Stimulated activated CD4-positive, alpha-beta T cell treated with anti-CD3 and anti-CD28 coated beads, Interleukin-4, amount 100 ng/mL, for 1 hour (primary cell): ENCODE measurements around the gene GNAZ.

Experiments
- DNase-seq: peaks from one replicate; pipeline ENCODE4 v3.0.0-alpha.2; 2020

GNAZ gene

GRCh38 chr22:23110190-23110921 lies 40.0 kb downstream of the GNAZ start:
- DNase-seq: no peak

DNA sequence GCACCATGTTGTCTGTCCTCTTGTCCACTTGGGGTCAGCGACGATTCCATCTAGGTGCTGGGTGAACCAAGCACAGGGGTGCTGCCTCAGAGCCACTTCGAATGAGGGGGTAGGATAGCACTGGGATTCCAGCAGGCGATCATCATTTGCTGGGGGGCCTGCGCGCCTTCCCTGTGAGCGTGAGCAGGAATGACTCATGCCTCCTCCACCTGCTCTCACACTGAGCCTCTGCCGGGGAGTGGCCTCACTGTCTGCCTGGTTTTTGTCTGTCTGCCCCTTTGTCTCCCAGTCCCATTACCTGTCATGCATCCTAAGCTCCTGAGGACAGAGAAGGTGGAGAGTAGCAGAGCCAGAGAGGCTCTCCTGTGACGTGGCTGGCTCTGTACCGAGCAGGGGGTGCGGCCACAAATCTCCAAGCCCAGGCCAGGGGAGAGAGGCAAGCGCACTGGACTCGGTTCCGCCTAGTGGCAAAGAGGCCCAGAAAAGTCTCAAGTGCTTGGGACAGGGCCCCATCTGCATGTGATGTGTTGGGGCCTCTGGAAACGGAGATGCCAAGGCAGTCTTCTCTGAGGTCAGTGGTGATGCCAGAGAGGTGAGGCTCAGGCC lies 40.7 kb downstream of the GNAZ start:
- no peak for DNase-seq

DNA sequence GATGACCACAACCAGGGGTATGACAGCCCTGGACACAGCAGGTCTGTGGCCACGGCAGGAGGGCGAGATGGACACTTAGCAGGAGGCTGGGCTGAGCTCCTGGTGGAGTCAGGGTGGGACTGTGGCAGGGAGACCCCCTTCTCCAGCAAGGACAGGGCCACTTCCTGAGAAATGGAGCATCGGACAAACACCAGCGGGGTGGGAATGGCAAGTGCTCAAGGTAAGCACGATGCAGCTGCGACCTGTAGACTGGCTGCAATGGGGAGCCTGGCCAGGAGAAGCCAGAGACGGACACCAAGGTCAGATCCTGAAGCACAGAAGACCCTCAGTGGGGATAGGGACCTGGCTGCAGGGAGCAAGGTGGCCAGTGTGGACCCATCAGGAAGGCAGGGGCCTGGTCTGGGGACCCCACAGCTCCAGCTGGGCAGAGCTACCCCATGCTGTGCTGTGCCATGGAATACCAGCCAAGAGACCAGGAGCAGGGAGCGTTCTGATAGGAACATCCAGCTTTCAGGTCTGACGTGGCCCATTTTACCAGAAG lies 42.2 kb downstream of the GNAZ start:
- DNase-seq: no peak

GRCh38 chr22:23113067-23113846 lies 42.9 kb downstream of the GNAZ start:
- no peak for DNase-seq

GRCh38 chr22:23113847-23114720 lies 43.8 kb downstream of the GNAZ start:
- no peak for DNase-seq

DNA sequence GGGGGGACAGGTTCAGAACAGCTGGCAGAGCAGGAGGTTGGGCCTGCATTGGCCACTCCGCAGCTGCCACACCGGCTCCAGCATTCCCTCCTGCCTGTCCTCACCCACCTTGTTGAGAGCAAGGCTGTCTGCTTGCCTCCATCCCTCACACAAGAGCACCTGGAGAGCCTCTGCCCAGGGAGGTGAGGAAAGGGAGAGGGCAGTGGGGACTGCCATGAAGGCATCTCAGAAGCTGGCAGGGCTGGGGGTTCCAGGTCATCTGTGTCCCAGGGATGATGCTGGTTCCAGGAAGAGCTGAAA lies 44.4 kb downstream of the GNAZ start:
- DNase-seq: no peak

DNA sequence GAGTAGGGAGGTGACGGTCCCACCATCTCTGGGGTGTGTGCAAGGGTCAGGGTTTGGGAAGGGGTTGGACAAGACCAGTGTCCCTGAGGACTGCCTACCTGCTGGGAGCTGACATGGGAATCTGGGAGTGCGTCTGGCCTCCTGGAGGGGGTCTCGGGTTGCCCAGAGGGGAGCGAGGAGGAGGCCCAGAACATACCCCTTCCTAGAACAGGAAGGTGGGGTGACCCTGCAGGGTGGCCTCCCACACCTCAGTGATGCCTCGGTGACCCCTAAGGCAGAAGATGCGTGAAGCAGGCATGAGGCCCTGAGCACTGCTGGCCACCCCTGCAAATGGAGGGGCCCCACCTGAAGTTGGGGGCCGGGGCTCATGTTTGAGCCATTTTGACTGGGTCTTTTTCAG lies 45.0 kb downstream of the GNAZ start:
- DNase-seq: no peak

DNA sequence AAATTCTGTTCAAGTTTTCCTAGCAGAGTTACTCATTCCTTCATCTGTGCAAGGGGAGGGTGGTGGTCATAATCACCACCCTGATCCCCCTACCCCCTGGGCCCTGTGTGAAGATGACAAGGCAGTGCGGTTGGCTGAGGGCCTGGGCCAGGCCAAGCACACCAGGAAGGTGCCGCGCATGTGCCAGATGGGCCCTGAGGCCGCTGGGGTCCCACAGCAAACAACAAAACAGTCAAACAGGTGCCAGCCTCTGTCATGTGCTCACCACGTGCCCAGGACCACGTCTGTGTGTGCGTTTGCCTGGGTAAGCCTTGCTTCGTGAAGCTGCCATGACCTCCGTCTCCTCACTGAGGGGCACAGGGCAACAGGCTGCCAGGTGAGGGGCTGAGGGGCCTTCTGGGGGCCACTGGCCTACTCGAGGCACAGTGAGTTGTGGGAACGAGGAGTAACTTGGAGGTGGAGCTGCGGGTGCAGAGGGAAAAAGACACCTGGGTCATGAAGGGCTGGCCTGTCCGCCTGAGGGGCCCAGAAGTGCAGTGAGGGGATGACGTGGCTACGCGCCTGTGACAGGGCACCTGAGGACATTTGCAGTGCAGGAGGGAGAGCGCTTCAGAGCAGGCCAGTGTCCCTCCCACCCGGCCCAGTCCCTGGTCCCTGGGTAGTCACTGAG lies 45.6 kb downstream of the GNAZ start:
- DNase-seq: no peak

DNA sequence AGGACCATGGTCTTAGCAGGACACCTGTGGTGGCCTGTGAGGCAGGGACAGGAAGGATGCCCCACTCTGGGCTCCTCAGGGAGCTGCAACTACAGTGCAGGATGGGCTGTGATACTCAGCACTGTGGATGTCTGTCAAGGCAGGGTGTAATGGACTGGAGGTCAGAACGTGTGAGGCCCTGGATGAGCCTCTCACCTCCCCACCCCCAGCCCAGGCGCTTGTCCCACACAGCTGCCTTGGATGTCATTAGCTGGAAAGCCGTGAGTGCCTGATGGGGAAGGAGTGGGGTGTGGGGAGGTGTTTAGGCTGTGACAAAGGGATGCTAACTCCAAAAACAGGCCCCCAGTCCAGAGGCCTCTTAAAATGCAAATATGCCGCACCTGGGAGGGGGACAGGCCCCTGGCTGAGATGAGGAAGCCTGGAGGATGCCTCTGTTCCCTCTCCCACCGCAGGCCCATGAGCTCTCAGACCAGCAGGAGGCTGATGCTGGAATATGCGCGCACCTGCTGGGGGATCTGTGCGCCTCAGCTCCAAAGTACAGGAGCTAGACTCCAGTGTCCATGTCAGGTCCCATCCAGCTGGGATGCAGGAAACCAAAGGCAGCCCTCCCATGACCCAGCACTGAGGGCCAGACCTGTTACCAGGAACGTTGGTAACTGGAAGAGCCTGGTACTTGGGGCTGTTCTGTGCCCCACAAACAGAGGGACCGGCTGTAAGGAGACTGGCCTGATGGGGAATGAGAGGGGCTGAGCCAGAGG lies 46.4 kb downstream of the GNAZ start:
- no peak for DNase-seq

DNA sequence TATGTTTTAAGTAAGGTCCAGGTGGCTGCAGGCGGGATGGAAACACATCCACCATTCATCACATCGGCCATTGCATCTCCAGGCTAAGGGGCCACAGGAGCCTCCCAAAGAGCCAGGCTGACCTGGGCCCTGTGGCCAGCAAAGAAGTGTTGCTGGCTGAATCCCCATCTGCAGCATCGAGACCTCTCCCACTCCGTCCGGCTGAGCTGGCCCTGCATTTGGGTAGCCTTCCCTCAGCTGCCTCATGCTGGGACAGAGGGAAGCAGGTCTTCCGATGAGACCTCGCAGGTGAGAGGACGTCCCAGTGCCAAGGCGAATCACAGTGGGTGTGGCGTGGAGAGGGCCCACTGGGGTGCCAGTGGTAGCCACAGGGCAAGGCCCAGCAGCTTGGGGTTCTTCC lies 47.0 kb downstream of the GNAZ start:
- DNase-seq: no peak

GRCh38 chr22:23117891-23118646 lies 47.8 kb downstream of the GNAZ start:
- DNase-seq: no peak

DNA sequence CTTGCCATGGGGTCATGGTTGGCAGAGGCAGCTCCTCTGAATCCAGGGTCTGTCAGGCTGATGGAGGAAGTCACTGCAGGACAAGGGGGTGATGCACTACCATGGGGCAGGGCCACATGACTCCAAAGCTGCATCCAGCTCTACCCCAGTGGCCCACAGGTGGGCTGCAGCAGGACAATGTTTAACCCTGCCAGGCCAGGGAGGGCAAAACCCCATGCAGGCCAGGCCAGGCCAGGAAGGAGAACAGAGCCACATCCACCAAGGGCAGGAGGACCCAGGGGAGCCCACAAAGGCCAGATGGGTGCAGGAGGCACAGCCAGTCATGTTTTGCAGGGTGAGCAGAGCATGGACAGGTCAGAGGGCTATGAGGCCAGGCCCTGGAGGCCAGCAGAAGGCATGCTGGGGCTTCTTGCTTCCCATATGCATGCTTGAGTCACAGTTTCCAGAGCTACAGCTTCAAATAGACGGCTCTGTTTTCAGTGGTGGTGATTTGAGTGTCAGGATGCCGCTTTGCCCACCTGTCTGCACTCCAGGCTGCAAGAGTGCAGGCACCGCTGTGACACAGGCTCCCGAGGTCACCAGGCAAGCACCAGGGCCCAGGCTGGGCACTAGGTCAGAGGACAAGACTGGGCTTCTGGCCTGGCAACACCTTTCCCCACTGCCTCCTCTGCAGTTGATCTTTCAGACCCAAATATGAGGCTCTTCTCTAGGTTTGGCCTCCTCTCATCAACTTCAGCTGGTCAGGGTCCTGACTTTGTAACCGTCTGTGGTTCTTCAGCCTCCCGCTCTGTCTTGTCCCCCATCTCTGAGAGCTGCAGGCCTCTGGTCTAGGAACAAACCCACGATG lies 48.6 kb downstream of the GNAZ start:
- DNase-seq: no peak

DNA sequence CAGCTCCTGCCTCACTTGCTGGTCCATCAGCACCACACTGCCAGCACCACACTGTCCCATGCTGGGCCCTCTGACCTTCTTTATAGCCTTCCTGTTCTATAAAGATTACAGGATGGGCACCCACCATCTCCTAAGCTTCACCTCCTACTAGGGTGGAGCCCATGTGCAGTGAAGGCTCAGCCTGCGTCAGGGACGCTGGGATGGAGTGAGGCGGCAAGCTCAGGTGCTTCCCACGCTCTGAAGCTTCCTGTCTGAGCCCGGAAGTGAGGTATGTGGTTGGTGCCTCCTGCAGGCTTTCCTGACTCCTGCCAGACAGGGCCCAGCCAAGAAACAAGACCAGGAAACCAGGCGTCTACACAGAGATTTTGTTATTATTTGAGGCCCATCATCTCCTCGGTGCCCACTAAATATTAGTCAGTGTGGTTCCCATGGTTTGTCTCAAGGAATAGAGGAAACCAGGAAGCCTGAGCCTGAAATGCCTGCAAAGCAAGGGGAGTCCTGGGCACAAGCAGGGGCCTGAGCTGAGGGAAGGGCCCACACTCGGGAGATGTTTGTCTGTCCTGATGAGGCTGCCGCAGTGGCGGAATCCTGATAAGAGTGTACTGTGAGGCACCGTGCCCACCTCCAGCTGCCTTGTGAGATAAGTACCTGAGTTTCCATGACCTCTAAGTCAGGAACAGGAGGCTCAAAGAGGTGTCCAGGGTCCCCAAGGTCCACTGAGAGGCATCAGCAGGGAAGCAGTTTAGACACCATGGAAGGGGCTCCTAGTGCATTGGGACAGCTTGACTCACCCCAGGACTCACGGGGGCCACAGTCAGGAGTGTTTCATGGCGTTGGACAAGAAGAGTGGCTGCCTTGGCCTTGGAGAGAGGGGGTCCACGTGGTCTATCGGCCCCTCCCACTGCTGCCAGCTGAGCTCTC lies 49.4 kb downstream of the GNAZ start:
- peak; percentile 53 for DNase-seq

DNA sequence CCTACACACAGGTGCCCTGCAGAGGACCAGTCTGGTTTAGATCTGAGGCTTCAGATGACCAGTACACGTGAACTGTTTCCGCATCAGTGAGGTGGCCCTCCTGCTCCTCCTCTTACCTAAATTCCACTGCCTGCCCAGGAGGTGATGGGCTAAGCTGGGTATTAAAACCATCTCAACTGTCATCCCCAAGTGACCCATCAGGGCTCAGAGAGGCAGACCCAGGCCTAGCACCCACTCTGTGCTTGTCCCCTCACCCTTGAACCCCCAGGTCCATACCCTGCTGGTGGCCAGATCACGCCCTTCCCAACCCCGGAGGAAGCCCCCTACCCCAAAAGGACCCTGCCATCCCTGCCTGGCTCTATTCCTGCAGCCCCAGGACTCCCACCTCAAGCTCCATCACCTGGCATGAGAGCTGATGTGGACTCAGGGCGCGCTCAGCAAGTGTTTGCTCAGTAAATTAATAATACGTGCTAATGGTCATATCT lies 50.1 kb downstream of the GNAZ start:
- no peak for DNase-seq

DNA sequence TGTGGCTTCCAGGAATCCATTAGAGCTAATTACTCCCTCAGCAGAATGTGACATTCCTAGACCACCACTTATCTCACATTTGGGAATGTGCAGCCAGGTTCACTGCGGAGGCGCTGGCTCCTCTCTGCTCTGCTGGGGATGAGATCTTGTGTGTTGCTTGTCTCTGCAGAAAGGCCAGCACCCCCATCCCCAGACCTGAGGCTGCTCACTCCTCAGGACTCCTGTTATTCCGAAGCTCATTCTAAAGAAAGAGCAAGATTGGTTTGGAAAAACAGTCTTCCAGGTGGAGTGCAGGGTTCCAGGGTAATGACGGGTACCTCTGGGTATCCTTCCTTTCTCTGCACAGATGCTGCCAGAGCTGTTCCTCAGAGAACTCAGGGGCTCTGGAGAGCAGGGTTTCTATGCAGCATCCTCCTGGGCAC lies 50.7 kb downstream of the GNAZ start:
- no peak for DNase-seq

DNA sequence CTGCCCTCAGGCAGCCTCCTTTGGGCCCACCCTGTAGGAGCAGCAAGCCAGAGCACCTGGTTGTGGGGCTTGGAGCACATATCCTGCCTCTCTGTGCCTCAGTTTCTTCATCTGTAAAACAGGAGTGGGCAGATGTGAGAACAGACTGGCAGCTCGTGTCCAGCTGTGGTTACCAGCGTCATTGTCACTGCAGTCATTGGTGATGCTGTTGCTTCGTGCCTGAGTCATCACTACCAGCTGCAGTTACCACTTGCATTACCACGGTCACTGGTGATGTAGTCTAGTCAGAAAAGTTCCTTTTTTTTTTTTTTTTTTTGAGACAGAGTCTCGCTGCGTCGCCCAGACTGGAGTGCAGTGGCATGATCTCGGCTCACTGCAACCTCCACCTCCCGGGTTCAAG lies 51.1 kb downstream of the GNAZ start:
- no peak for DNase-seq

- DNase-seq: no peak
Observed at GRCh38 chr22:23122216-23122957, 52.1 kb downstream of the GNAZ start.
